Measurements from ENCODE around the gene TRPM2. TPM values are rescaled to one million over a fixed set of nuclear protein-coding genes. Genes with fewer than 3 reads are reported as not detected.

TRPM2 gene
- total RNA-seq, 4 donors from 2014 or later: 2.9 to 7.0 (median 6.1) TPM

DNA sequence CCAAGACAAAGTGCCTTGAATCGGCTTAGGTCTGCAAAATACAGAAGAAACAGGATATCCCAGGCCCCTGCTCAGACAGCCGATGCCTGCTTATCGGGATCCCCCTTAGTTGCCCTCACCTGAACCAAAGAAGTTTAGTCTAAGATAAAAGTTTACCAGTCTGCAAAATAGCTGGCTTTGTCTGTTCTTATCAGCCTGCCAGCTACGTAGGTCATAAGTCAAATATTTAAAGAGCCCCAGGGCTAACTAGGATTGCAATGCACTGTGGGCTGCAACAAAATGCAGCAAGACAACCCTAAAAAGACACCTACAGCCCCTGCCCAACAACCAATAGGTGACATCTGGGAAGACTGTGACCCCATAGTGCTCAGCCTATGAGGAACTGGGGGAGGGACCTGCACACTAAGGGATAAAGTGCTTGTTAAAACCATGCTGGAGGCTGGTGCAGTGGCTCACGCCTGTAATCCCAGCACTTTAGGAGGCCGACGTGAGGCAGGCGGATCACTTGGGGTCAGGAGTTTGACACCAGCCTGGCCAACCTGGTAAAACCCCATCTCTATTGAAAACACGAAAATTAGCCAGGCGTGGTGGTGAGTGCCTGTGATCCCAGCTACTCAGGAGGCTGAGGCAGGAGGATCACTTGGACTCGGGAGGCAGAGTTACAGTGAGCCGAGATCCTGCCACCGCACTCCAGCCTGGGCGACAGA, 129.3 kb downstream of the TRPM2 start:
- TF ChIP-seq, protein P1, sequence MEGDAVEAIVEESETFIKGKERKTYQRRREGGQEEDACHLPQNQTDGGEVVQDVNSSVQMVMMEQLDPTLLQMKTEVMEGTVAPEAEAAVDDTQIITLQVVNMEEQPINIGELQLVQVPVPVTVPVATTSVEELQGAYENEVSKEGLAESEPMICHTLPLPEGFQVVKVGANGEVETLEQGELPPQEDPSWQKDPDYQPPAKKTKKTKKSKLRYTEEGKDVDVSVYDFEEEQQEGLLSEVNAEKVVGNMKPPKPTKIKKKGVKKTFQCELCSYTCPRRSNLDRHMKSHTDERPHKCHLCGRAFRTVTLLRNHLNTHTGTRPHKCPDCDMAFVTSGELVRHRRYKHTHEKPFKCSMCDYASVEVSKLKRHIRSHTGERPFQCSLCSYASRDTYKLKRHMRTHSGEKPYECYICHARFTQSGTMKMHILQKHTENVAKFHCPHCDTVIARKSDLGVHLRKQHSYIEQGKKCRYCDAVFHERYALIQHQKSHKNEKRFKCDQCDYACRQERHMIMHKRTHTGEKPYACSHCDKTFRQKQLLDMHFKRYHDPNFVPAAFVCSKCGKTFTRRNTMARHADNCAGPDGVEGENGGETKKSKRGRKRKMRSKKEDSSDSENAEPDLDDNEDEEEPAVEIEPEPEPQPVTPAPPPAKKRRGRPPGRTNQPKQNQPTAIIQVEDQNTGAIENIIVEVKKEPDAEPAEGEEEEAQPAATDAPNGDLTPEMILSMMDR (IDR thresholded peaks at IDR 0.05; ENCODE audit: low read depth): no peak

DNA sequence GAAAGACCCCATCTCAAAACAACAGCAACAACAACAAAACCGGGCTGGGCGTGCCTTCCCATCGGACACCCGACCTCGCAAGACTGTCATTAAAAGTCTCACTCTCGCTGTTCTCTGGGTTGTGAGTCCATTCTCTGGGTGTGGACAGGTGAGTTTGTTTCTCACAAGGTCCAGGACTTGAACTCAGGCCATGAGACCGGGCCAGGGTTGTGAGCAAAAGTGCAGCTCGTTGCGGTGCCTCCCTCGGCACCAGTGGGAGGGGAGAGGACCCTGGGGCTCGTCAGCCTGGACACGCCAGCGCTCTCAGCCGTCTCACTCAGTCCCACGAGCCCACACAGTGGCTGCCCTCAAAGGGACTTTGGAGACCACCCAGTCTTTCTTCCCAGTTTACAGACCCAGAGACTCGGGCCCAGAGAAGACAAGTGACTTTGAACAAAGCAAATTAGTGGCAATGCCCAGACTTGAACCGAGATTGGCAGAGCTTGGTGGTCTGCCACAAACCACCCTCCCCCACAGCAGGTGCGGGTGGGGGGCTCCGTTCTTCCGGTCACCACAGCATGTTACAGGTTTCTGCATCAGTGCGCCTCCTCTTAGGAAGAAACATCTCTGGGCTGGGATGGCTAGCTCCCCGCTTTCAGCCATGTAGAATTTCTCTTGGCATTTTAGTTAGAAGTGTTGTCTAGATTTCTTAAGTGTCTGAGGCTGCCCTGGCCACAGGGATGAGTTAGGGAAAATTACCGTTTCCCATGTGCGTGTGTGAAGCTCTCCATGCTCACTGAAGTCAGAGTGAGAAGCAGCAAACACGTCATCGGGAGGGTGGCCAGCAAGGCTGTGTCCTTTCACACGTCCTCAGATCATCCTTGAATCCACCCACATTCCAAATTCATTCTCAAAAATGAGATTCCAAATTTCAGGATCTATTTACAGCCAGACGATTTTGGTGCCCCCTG, 130.1 kb downstream of the TRPM2 start:
- TF ChIP-seq, protein P1 (IDR thresholded peaks at IDR 0.05; ENCODE audit: low read depth): no peak

DNA sequence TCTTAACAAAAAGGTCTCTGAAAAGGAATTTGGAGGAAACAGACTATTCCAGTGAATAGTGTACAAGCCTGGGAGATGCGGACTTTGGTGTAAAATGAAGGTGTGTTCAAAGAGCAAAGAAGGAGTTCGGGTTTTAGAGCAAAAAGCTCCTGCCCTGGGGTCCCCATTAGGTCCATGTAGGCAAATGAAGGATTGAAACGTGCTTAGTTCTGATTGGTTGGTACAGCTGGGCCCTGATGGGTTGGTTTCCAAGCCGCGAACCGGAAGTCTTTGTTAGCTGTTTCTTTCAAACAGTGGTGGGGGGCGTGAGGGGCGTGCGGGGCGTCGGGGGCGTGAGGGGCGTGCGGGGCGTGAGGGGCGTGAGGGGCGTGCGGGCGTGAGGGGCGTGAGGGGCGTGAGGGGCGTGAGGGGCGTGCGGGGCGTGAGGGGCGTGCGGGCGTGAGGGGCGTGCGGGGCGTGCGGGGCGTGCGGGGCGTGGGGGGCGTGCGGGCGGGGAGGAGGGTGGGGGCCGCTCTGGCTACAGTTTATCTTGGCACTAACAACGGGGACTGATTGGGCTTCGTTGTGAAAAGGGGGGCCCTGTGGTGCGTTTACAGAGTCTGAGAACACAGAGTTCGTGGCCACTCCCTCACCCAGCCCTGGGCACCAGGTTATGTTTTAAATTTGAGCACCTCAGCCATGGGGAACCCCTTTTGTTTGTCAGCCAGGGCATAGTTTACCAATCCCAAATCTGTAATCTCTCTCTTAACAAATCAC, 131.3 kb downstream of the TRPM2 start:
- TF ChIP-seq, protein P1 (IDR thresholded peaks at IDR 0.05; ENCODE audit: low read depth): no peak

DNA sequence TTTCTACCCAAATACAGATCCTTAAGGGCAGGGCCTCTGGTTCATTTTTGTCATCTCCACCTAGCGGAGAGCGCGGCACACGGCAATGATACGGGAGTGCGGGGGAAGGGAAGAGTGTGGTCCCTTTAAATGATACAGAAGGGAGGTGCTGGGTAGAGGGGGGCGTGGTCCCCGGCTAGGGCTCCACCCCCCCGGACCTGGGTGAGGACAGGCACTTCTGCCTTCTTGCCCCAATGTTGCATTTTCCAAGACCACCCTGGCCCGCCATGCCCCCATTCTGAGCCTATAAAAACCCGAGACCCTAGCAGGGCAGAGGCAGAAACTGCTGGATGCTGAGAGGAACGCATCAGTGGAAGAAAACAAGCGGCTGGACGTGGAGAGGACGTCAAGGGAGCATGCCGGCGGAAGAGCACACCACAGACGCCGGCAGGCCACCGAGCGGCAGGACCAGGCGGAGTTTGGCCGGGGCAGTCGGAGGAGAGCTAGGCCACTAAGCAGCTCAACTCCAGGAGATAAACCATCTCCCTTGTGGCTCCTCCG, 131.9 kb downstream of the TRPM2 start:
- TF ChIP-seq, protein P1 (IDR thresholded peaks at IDR 0.05; ENCODE audit: low read depth): no peak

DNA sequence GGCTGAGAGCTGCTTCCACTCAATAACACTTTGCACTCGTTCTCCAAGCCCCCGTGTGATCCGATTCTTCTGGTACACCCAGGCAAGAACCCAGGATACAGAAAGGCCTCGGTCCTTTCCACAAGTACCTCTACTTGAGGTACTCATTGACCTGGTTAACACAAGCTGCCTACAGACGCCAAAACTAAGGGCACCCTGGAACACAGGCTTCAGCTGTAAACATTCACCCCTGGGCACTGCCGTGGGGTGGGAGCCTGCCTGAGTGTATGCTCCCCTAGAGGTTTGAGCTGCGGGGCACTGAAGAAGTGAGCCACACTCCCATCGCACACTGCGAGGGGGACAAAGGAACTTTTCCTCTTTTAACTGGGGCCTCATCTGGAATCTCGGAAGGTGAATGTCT, 132.4 kb downstream of the TRPM2 start:
- TF ChIP-seq, protein P1 (IDR thresholded peaks at IDR 0.05; ENCODE audit: low read depth): no peak

DNA sequence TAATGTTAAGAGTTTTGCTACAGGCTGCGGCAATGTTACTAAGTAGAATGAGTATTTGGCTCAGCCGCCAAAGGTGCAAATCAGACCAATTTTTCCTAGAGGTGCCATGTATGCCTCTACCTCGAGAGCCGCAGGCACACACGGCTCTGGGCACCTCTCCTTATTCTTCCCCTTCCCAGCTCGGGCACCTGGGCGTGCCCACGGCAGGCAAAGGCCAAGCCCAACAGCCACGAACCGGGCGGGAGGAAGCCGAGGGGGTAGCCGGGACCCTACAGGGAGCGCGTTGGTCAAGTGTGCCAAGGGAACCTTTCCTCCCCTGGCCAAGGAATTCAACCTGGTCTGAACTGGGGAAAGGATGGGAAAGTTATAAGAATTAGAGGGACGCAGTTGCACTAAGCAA, 132.9 kb downstream of the TRPM2 start:
- TF ChIP-seq, protein P1 (IDR thresholded peaks at IDR 0.05; ENCODE audit: low read depth): no peak

Data from subcutaneous adipose tissue (tissue), 4 donors.